NOMO-1 (cell line): Measurements from ENCODE around the gene PGAM1.

Experiments
- DNase-seq, 2 experiments: peaks; one replicate each; lab custom pipeline; 2025; ENCODE audit not compliant: unreplicated experiment in 2 of 2; lab: John Stamatoyannopoulos, UW

Gene PGAM1

GRCh38 chr10:97425964-97426775, at the start of gene PGAM1:
Gene PGAM1 (plus strand): TSS chr10:97426191. CDS start chr10:97426308, 117 bp downstream.
- DNase-seq, result peak; percentile 95 to 97

- DNase-seq, result peak; percentile 76 to 82
These were observed 49.6 kb upstream of the PGAM1 start for GRCh38 chr10:97376413-97376812.

GRCh38 chr10:97378933-97379921, 46.8 kb upstream of the PGAM1 start:
- DNase-seq, result no peak

- no peak for DNase-seq
These were observed 45.5 kb upstream of the PGAM1 start for GRCh38 chr10:97380516-97380915.

- no peak for DNase-seq
These were observed 44.4 kb upstream of the PGAM1 start for GRCh38 chr10:97381626-97382025.

- DNase-seq, result no peak
These were observed 42.8 kb upstream of the PGAM1 start for GRCh38 chr10:97383159-97383558.

- DNase-seq, result no peak
These were observed 41.8 kb upstream of the PGAM1 start for GRCh38 chr10:97384156-97384555.

GRCh38 chr10:97384641-97385040, 41.4 kb upstream of the PGAM1 start:
- DNase-seq, result no peak

- DNase-seq, result no peak
These were observed 40.4 kb upstream of the PGAM1 start for GRCh38 chr10:97385565-97385964.

- DNase-seq, result no peak
These were observed 37.8 kb upstream of the PGAM1 start for GRCh38 chr10:97388152-97388551.

- no peak for DNase-seq
These were observed 35.9 kb upstream of the PGAM1 start for GRCh38 chr10:97390091-97390490.

GRCh38 chr10:97393034-97393573, 32.9 kb upstream of the PGAM1 start:
- DNase-seq, result no peak

GRCh38 chr10:97396056-97396455, 29.9 kb upstream of the PGAM1 start:
- no peak for DNase-seq

- peak; percentile 59 to 74 for DNase-seq
These were observed 26.0 kb upstream of the PGAM1 start for GRCh38 chr10:97399843-97400545.

GRCh38 chr10:97400665-97401454, 25.1 kb upstream of the PGAM1 start, which contains the start of gene RRP12:
Gene RRP12 (minus strand): TSS chr10:97401340. CDS start chr10:97401231, 109 bp downstream.
- DNase-seq, result peak; percentile 84 to 98

GRCh38 chr10:97401455-97401919, 24.5 kb upstream of the PGAM1 start:
- DNase-seq, result no peak

GRCh38 chr10:97404044-97404443, 21.9 kb upstream of the PGAM1 start:
- DNase-seq, result no peak

- DNase-seq, result peak; percentile 85 to 89
These were observed 19.9 kb upstream of the PGAM1 start for GRCh38 chr10:97406064-97406463.

GRCh38 chr10:97406483-97406882, 19.5 kb upstream of the PGAM1 start:
- peak in 1 of 2 experiments; percentile 15 for DNase-seq
